HT1080 (cell line): ENCODE measurements around the gene FBLN1. TPM values are rescaled to one million over a fixed set of nuclear protein-coding genes. Genes with fewer than 3 reads are reported as not detected.
"Not testable (repeated sequence)": the region's sequence is repeated elsewhere in the genome, so short reads cannot be mapped to it uniquely, and the experiment has no call there.

Experiments
- DNase-seq: peaks from one replicate; pipeline ENCODE4 v3.0.0-alpha.2; 2015; ENCODE audit warnings: low read depth
- polyA plus RNA-seq, 2 experiments: library from polyadenylated mRNA; depleted of rRNA; stranded (reverse); fragments of >200 nt; gene quantifications; 2 replicates each; pipeline ENCODE4 v1.2.3, GENCODE V29; 2015
- total RNA-seq: library from RNA; depleted of rRNA; stranded (reverse); fragments of >200 nt; shearing (Covaris generic); gene quantifications from 2 replicates; pipeline ENCODE4 v1.2.3, GENCODE V29; 2014; rRNA removed

Gene FBLN1
- total RNA-seq = 0.90 and 2.3 TPM in 2 replicates
- polyA plus RNA-seq (2015; cell fraction: cytosol; rRNA removed) = 1.3 and 3.8 TPM in 2 replicates
- 1.7 and 4.5 TPM in 2 replicates for polyA plus RNA-seq (2015; cell fraction: nucleus; rRNA removed)

- DNase-seq = no peak
Observed at GRCh38 chr22:45502215-45503049, at the start of gene FBLN1. Gene FBLN1 (plus strand): TSS chr22:45502883. CDS start chr22:45502986, 103 bp downstream.

- DNase-seq = no peak
Observed at GRCh38 chr22:45453764-45454163, 48.9 kb upstream of the FBLN1 start.

- no peak for DNase-seq
Observed at GRCh38 chr22:45454275-45454674, 48.4 kb upstream of the FBLN1 start.

GRCh38 chr22:45455212-45455611 lies 47.5 kb upstream of the FBLN1 start:
- DNase-seq = no peak

- DNase-seq = no peak
Observed at GRCh38 chr22:45455621-45456020, 47.1 kb upstream of the FBLN1 start.

GRCh38 chr22:45456811-45457210 lies 45.9 kb upstream of the FBLN1 start:
- no peak for DNase-seq

- DNase-seq = no peak
Observed at GRCh38 chr22:45458532-45458931, 44.2 kb upstream of the FBLN1 start.

- no peak for DNase-seq
Observed at GRCh38 chr22:45459235-45459634, 43.4 kb upstream of the FBLN1 start.

GRCh38 chr22:45460288-45461109 lies 42.2 kb upstream of the FBLN1 start:
- DNase-seq = no peak

- no peak for DNase-seq
Observed at GRCh38 chr22:45462034-45462655, 40.5 kb upstream of the FBLN1 start.

- DNase-seq = not testable (repeated sequence)
Observed at GRCh38 chr22:45463691-45464090, 39.0 kb upstream of the FBLN1 start.

- DNase-seq = no peak
Observed at GRCh38 chr22:45465633-45466032, 37.0 kb upstream of the FBLN1 start.

GRCh38 chr22:45468872-45469271 lies 33.8 kb upstream of the FBLN1 start:
- peak; percentile 68 for DNase-seq

GRCh38 chr22:45469281-45470073 lies 33.2 kb upstream of the FBLN1 start:
- no peak for DNase-seq

- DNase-seq = no peak
Observed at GRCh38 chr22:45470871-45471270, 31.8 kb upstream of the FBLN1 start.

GRCh38 chr22:45472426-45472825 lies 30.3 kb upstream of the FBLN1 start:
- DNase-seq = no peak

- no peak for DNase-seq
Observed at GRCh38 chr22:45473626-45474237, 29.0 kb upstream of the FBLN1 start.

GRCh38 chr22:45475063-45475747 lies 27.5 kb upstream of the FBLN1 start:
- DNase-seq = no peak

- no peak for DNase-seq
Observed at GRCh38 chr22:45475851-45476514, 26.7 kb upstream of the FBLN1 start.
